GM19239 (cell line): ENCODE data around the gene PPP1CA.

Source experiments
- DNase-seq: peaks from one replicate; pipeline ENCODE4 v3.0.0; 2011; ENCODE audit warnings: low spot score; ENCODE audit not compliant: insufficient read length
- FAIRE-seq: peaks from 2 replicates; lab custom pipeline; 2011; peaks lifted over from hg19 to GRCh38; lab: Jason Lieb, UNC

The PPP1CA gene

DNA sequence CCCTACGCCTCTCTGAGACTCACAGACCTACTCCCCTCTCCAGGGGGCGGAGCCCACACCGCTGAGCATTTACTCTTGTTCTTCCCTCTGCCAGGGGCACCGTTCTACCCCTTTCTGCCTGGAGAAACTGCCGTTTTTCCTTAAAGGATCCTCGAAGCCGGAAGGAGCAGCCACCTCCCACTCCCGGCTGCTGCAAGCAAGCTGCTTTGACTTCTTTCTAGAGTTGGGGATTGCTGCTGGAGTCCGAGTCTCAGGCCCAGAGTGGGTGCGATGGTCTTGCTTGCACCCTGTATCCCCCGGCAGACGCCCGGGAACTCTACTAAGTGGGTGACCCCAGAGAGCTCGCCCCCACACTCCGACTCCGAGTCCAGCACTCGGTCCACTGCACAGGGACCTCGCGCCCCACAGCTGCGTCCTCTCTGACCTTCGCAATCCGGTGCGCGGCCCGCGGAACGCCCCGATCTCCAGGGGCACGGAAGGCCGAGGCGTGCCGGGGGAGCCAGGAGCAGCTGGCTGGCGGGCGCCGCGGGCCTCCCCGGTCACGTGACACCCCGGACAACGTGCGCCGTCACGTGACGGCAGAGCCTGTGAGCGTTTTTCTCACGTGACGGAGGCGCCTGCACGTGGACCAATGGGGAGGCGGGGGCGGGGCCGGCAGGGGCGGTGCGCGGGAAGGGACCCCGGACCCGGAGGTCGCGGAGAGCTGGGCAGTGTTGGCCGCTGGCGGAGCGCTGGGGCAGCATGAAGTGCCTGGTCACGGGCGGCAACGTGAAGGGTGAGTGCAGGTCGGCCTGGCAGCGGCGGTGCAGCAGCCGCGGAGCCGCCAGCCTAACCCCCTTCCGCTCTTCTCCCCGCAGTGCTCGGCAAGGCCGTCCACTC, 10.1 kb downstream of the PPP1CA start, which contains the start of gene RAD9A:
TSS of gene RAD9A (plus strand) at position 683 of the 879 bp plus-strand sequence. CDS start at position 742, 59 bp downstream.
- FAIRE-seq (peak; percentile 78), DNase-seq (peak; percentile 98)

DNA sequence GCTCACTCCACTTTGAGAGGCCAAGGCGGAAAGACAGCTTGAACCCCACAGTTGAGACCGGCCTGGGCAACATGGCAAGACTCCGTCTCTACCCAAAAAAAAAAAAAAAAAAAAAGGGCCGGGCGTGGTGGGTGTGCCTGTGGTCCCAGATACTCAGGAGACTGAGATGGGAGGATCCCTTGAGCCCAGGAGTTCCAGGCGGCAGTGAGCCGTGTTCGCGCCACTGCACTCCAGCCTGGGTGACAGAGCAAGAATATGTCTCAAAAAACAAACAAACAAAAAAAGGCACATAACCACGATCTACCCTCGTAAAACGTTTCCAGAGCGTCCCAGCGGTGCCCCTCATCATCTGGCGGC, 10.7 kb downstream of the PPP1CA start:
- no peak for FAIRE-seq
- no peak for DNase-seq

- FAIRE-seq = no peak
- DNase-seq = no peak
Observed at GRCh38 chr11:67389477-67389876, 12.2 kb downstream of the PPP1CA start.

- DNase-seq (no peak), FAIRE-seq (no peak)
Observed at GRCh38 chr11:67387518-67387917, 14.1 kb downstream of the PPP1CA start.

DNA sequence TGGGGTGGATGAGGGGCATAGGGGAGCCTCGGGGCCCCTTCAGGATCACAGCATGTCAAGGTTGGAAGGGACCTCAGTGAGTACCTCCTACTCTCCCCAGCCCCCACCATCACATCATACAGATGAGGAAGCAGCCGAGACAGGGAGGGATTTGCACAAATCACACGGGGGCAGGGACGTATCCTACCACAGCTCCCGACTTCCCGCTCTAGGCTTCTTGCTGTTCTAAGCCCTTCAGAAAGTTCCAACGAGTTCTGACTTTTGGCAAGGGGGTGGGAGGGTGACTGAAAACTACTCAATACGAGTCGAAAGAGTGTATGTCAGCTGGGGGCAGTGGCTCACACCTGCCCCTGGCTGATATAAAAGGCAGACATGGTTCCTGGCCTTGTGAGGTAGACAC, 14.6 kb downstream of the PPP1CA start:
- FAIRE-seq = no peak
- DNase-seq = no peak

GRCh38 chr11:67384851-67385366, 16.7 kb downstream of the PPP1CA start:
- FAIRE-seq (no peak), DNase-seq (no peak)

DNA sequence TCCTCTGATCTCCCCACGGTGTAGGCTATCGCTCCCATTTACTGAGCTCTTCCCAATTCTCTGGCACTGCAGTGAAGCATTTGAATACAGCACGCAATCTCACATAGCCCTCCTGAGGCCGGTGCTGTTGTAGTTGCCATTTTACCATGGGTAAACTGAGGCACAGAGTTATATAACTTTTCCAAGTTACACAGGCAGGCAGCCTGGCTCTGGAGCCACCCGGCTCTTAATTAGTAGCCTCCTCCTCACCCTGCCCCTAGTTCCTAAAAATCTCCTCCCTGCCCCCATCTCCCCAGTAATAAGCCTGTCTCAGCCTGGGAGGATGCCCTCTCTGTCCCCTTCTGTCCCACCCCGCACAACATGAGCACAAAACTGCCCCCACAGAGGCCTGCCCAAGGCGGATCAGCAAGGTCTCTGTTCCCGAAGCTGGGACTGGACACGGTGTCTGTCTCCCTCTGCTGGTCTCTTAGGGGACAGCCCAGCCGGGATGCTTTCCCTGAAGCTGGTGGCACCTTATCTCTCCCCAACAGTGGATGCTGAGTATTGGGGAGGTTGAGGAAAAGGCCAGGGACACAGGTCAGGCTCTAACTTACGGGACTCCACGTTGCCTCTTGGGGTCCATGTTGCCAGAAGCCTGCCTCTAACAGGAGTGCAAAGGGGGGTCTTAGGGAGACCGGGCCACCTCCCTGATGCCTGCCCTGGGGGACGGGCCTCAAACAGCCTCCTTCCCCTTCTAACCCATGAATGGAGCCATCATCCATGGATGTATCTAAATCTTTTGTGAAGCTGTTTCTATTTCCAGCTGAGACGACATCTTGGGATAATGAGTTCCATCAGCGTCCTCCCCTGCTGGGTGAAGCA, 19.2 kb downstream of the PPP1CA start:
- peak; percentile 73 for DNase-seq
- FAIRE-seq = peak; percentile 97

DNA sequence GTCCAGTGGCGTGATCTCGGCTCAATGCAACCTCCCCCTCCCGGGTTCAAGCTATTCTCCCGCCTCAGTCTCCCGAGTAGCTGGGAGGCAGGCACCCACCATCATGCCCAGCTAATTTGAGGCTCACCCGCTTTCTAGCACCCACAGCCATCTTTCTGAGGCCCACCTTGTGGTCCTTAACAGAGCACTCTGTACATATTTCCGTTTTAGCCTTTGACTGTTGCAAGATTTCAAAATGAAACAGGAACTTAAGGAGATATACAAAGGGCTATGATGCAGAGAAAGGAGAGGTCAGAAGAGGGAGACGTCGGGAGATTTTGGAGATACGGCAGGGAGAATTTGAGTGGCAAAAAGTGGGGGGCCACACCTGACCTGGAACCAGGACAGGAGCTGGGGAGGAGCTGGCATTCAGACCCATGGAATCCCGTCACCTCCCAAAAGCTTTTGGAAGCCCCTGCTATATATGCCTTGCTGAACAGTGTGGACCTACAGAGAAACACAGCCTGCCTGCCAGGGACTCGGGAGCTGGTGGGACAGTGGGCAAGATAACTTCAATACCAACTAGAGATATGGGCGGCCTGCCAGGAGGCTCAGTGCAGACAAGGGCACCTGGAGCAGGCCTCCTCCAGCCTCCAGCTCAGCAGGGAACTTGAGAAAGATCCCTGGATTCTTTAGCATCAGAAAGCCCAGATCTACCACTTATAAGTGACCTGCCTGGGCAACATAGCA, 20.2 kb downstream of the PPP1CA start:
- FAIRE-seq = peak; percentile 99

DNA sequence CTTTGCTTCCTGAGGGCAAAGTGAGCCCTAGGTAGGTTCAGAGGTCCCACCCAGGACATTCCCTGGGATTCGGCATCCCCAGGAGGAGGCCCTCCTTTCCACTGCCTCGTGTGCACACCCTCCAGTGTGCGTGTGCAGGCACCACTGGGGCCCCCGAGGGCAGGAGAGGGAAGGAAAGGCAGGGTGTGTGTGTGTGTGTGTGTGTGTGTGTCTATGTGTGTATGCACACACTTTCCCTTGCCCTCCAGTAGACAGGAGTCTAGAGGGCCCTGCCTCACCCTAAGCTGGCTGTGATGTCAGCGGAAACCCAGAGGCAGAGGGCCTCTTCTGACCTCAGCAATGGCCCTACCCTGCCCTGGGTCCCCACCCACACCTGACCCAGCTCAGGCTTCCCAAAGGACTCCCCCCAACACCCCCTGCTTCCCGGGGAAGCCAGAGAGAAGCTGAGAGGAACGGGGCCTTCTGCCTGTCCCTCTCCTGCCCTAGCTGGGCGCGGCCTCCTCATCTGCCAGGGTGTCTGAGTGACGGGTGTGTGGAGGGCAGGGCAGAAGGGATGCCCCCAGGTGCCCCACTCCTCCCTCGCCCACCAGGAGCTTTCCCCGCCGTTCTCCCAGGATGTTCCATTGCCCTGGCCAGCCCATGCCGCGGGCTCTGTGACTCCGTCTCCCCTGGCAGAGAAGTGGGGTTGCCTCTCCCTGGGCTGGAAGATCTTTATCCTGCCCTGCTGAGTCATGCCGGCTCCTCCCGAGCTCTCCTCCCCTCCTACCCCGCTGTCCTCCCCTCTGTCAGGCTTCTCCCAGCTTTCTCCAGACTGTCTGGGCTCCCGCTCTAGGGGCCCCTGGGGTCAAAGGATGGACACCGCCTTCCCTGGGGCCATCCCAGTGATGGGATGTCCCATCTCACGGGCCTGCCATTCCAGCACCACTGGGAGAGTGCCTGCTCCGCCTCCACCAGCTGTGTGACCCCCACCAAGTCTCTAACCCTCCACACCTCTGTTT, 22.3 kb downstream of the PPP1CA start:
- DNase-seq = no peak
- FAIRE-seq = no peak

More for the DNA sequence above, 20.2 kb downstream of the PPP1CA start:
- DNase-seq = no peak

DNA sequence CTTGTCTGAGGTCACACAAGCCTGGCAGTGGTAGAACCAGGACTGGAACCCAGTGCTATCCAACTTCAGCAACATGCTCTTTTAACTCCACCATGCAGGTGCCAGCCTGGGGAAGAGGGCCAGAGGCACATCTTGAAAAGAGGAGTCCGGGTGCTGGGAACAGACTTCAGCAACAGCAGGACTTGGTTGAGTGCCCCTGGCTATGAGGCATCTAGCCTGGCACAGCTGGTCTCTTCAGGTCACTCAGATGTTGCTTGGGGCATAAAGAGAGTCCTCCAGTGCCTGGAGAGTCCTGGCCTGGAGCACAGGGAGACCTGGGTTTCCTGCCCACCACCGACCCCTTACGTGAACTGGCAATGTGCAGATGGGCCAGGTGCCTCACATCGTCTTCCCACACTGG, 23.1 kb downstream of the PPP1CA start:
- DNase-seq (no peak), FAIRE-seq (no peak)

DNA sequence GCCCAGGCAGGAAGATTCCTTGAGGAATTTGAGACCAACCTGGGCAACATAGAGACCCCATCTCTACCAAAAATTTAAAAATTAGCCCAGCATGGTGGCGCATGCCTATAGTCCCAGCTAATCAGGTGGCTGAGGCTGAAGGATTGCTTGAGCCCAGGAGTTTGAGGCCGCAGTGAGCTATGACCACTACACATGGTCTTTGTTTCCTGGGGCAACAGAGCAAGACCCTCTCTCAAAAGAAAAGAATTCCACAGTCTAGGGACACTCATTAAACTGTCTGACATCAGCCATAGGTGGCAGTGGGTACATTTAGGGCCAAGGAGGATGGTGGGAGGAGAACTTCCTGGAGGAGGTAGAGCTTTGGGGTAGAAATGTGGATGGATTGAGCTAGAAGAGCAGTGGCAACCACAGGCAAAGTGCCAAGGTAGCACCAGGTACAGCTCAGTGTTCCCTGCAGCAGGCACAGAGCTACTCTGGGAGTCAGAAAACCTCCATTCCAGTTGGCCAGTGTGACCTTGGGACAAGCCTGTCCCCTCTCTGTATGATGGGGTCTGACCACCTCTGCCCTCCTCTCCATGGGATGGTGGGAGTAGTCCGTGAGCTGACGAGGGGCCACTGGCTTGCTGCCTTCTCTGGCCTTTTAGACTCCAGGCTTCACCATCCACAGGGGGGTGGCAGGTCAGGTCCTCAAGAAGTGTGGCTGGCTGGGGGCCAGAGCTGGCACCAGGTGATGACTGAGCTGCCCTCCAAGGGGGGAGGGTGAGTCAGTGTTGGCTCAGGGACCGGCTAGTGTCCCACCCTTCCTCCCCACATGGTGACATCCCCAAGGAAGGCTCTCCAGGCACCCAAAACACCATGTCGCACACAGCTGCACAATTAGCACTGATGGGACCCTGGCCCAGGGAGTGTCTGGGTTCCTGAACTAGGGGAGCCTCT, 24.5 kb downstream of the PPP1CA start:
- FAIRE-seq = no peak
- no peak for DNase-seq

DNA sequence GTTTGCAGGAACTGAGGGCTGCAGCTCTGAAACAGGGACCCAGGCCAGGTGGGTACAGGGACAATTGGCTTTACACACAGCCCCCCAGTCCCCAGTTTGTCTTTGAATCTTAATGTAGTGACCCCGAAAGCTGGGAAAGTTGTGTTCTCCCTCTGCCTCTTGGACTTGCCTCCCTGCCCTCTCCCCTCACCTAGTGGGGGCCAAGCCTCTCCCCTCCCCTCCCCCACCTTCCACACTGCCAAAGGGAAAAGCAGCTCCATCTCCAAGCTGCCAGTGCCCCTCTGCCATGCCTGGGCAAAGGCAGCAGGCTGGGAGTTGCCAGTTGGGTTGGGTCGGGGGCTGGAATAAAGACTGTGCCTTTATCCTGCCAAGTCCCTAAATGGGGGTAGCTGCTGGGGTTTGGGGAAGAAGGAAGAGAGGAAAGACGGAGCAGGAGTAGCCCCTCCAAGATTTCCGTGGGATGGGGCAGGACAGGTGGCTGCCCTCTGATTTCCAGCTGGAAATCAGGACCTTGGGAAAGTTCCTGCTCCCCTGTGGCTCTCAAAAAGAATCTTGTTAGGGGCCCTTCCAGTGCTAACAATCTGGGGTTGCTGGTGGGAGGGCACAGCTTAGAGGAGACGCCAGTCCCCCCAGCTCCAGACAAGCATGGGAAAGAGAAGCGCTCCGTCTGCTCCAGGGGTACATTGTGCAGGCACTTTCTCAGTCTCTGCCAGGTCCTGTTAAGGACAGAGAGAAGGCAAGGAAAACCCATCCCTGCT, 25.4 kb downstream of the PPP1CA start:
- DNase-seq (no peak), FAIRE-seq (no peak)

GRCh38 chr11:67375320-67376055, 26.2 kb downstream of the PPP1CA start:
- no peak for FAIRE-seq
- DNase-seq = no peak

DNA sequence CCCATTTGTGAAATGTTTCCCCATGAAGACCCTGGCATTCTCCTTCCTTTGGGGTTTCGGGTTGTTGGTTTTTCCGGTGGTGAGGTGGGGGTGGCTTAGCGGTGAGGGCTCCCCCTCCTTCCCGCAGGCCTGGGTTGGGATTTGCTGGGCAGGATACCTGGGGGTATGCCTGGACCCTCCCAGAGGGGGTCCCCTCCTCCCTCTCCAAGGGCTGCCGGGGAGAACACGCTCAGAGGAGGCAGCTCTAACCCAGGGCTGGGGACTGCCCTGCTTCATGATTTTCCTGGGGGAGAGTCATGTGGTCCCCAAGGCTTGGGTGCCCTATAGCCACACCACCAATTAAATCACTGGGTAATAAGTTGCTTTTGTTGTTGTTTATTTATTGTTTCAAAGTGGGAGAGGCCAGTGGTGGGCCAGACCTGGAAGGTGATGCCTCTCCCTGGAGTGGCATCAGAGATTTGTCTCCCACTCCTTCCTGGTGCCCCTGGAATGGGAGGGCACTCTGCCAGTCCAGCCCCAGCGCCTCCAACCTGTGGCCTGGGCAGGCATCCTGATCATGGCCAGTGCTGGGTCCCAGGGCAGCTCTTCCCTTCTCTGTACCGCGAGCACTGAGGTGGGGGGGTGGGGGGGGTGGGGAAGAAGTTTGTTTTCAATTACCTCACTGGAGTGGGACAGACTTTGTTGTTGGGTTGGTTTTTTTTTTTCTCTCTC, 26.9 kb downstream of the PPP1CA start:
- DNase-seq (no peak), FAIRE-seq (no peak)

GRCh38 chr11:67373648-67374570, 27.7 kb downstream of the PPP1CA start:
- DNase-seq (peak; percentile 68), FAIRE-seq (peak; percentile 78)
